HG02981 (cell line): ENCODE results near the gene DDOST.
"Not testable (repeated sequence)": the region's sequence is repeated elsewhere in the genome, so short reads cannot be mapped to it uniquely, and the experiment has no call there.

Experiments
- ATAC-seq: cut with Tn5 transposase; IDR thresholded peaks from one replicate; pipeline ENCODE4 v1.9.1; 2021; ENCODE audit warnings: mild to moderate bottlenecking, moderate library complexity; ENCODE audit not compliant: unreplicated experiment

The DDOST gene

DNA sequence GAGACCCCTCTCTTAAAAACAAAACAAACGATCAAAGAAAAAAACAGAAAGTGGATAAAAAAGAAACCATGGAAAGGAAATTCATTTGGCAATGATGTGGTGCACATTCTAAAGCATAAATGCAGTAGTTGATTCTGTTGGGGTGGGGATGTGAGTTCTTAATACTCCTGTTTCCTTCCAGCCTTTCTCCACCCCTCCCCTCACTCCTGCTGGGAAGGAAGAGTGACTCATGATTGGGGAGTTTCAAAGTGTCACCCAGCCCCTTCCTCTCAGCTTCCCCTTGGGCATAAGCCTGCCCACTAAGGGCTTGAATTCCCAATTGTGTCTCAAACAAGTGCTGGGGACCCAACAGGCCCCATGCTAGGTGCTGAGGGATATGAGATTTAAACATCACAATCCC, 34.6 kb downstream of the DDOST start:
- no peak for ATAC-seq

DNA sequence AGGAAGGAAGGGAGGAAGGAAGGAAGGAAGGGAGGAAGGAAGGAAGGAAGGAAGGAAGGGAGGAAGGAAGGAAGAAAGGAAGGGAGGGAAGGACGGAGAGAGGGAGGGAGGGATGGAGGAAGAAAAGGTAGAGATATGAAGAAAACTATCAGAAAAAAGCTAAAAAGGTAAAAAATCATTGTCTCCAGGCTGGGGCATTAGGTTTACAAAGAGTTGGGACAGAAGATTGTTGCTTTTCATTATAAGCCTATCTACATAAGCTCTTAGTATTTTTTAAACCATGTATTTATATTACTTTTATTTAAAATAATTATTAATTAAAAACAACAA, 35.1 kb downstream of the DDOST start:
- ATAC-seq = no peak

DNA sequence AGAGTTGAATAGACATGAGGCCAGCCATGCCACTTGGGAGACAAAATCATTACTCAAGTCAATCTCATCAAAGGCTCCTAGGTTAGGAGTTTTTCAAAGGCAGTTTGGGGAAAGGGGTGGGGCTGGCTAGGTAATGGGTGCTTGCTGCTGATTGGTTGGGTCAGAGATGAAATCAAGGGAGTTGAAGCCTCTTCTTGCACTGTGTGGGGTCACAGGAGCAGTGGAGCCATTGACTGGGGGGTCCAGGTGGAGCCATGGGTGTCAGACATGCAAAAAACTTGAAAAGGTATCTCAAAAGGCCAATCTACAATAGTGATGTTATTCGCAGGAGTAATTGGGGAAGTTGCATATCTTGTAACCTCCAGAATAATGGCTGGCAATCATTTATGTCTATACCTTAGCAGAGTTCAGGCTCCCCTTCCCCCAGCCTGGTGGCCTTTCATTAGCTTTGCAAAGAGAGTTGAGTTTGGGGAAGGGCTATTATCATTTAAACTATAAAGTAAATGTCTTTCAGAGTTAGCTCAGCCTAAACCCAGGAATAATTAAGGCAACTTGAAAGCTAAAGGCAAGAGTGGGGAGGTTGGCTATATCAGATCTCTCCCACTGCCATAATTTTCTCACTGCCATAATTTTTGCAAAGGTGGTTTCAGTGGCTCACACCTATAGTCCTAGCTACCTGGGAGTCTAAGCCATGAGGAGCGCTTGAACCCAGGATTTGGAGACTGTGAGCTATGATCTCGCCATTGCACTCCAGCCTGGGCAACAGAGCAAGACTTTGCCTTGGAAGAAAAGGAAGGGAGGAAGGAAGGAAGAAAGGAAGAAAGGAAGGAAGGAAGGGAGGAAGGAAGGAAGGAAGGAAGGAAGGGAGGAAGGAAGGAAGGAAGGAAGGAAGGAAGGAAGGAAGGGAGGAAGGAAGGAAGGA, 35.7 kb downstream of the DDOST start:
- ATAC-seq = no peak

GRCh38 chr1:20624709-20625108, 36.5 kb downstream of the DDOST start:
- ATAC-seq = no peak

GRCh38 chr1:20621012-20621411, 40.2 kb downstream of the DDOST start:
- no peak for ATAC-seq

GRCh38 chr1:20619999-20620398, 41.2 kb downstream of the DDOST start:
- ATAC-seq = no peak

DNA sequence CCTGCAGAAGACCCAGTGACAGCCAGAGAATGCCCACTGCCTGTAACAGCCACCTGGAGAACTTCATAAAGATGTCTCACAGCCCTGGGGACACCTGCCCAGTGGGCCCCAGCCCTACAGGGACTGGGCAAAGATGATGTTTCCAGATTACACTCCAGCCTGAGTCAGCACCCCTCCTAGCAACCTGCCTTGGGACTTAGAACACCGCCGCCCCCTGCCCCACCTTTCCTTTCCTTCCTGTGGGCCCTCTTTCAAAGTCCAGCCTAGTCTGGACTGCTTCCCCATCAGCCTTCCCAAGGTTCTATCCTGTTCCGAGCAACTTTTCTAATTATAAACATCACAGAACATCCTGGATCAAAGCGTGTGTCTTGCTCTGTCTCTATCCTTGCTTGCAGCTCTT, 42.6 kb downstream of the DDOST start:
- ATAC-seq = no peak

- no peak for ATAC-seq
Measured at GRCh38 chr1:20616847-20617487, 44.2 kb downstream of the DDOST start.

DNA sequence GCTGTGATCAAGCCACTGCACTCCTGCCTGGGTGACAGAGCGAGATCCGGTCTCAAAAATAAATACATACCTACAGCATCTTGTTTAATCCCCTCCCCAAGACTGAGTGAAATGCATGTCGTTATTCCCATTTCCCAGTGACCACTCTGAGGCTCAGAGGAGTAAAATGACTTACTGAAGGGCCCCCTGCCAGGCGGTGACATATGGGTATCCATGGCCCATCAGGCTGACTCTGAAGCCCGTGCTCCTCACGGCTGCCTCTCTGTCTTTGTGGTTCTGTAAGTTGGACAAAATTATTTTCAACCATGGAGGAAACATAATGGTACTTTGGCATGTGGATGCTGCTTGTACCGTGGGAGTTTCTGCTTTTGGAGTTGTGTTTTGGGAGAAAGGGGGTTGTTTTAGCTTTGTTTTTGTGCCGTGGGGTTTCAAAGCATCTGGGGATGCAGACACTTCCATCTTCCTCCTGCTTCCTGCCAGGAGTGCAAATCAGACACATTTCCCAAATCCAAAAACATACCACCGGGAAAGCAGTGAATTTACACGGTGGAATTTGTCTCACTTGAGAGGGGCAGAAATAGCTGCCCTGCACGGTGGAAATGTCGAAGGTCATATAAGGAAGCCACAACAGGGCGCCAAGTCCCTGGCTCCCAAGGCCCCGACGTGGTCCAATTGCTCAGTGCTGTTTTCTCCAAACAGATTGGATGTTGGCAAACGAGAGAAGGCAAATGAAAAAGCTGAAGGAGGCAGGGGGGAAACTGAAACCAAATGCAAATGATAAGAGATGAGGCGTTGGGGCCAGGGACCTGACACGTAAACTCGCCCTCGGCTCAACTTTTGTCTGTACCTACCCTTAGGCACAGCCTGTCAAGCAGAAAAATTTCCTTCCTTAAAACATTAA, 45.0 kb downstream of the DDOST start:
- no peak for ATAC-seq

DNA sequence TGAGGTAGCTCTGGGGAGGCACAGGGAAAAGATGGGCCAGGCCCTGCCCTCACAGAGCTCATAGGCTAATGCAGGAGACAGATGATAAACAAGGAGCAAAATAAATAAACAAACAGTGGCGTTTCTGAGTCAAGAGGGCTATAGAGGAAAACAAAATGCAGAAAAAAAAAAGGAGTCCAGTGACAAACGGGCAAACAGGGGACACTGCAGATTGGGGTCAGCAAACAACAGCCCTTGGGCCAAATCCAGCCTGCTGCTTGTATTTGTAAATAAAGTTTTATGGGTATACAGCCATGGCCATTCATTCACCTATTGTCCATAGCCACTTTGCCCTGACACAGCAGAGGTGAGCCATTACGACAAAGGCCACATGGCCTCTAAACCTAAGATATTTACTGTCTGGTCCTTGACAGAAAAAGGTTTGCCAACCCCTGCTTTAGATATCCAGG, 47.0 kb downstream of the DDOST start:
- no peak for ATAC-seq

DNA sequence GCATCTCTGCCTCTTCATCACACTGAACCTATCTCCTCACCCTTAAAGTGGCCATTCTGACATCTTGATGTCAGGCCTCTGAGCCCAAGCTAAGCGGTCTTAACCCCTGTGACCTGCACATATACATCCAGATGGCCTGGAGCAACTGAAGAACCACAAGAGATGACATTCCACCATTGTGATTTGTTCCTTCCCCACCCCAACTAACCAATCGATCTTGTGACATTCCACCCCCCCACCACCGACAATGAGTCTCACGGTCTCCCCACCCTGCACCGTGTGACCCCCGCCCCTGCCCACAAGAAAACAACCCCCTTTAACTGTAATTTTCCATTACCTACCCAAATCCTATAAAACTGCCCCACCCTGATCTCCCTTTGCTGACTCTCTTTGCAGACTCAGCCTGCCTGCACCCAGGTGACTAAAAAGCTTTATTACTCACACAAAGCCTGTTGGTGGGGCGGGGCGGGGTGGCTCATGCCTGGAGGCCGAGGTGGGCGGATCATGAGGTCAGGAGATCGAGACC, 48.9 kb downstream of the DDOST start:
- ATAC-seq = no peak

- ATAC-seq = no peak
Measured at GRCh38 chr1:20611652-20612051, 49.5 kb downstream of the DDOST start.

GRCh38 chr1:20610970-20611369, 50.2 kb downstream of the DDOST start:
- ATAC-seq = no peak

GRCh38 chr1:20609541-20609940, 51.6 kb downstream of the DDOST start:
- no peak for ATAC-seq

GRCh38 chr1:20606801-20607570, 54.2 kb downstream of the DDOST start:
- not testable (repeated sequence) for ATAC-seq

DNA sequence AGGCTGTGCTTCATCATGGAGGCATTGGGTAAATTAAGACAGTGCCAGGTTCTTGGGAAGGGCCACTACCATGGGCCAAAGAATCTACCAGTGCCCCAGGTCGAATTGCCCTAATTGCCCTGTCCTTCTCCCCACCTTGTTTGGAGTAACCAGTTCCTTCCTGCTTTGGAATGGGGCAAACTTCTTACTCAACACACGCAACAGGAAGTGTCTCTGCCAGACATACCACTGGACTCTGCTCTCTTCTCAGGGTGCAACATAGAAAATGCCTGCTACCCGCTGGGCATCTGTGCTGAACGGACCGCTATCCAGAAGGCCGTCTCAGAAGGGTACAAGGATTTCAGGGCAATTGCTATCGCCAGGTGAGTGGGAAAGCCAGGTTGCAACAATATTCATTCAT, 56.5 kb downstream of the DDOST start:
- ATAC-seq = no peak

DNA sequence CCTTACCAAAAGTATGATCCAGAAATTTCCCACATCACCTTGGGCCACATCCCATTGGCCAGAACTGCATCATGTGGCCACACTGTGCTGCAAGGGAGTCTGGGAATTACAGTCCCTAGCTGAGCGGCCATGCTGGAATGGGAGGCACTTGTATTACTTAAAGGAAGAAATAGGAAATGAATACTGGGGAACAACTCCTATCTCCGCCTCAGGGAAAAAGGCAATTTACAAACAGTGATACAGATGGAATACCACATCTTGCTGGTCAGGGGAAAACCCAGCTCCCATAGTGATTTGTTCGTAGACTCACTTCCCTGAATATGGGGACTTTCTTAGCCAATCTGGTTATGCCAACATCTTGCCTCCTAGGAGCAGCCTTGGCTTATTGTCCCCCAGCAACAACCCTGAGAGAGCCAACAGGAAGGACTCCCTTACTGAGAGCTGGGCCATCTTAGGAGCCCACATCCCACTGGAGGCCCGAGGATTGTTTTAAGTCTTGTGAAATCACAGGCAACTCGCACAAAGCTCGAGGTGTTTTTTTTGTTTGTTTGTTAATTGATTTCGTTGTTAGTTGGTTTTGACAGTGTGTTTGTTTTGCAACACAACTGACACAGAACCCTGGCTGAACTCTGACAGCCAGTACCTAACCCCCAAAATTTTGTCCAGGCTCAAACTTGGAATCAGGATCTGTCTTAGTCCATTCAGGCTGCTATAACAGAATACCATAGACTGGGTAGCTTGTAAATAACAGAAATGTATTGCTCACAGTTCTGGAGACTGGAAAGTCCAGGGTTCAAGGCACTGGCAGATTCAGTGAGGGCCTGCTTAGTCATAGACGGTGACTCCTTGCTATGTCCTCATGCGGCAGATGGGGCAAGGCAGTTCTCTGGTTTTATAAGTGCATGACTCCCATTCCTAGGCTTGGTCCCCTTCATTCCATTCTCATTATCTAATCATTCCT, 57.4 kb downstream of the DDOST start:
- no peak for ATAC-seq

DNA sequence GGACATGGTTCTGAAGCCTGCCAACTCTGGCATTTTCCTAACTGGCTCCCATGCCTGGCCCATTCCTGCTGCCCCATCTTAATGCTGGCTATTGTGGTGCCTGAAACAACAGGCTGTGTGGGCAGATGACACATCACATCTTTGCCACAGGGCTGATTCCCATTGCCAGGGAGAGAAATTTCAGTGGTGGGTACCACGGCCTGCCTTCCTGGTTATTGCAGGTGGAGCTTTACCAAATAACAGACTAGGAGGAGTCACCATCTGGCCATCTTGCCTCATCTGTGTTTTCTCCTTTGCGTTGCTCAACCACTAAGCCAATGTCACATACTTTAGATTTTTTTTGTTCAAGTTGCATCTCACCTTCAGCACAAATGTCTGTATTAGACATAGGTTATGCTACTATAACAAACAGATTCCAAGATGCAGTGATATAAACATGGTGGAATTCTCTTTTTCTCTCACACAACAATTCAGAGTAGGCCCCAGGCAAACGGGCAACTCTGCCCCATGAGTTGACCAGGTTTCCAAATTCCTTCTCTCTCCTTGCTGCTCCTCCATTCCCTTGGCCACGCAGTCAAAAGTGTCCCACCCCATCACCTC, 58.2 kb downstream of the DDOST start:
- no peak for ATAC-seq
